Endothelial cell of umbilical vein (primary cell): Measurements from ENCODE around the gene MAG. TPM values are rescaled to one million over a fixed set of nuclear protein-coding genes. Genes with fewer than 3 reads are reported as not detected.

Experiments
- BruUV-seq: library from RNA; stranded (reverse); fragments of 400-500 nt; replicated peaks from 2 replicates; lab custom pipeline; 2021; lab: Mats Ljungman, UMichigan
- CTCF ChIA-PET: fragments of 300-600, 350-600 bp; sonication (Branson Sonifier 250); formaldehyde crosslinking; loops from one replicate; lab custom pipeline; 2021; ENCODE audit warnings: antibody characterized with exemption, inconsistent platforms; lab: Charles Lee
- POLR2A ChIA-PET: fragments of 300-600, 350-600 bp; sonication (Branson Sonifier 250); formaldehyde crosslinking; loops from one replicate; lab custom pipeline; 2021; ENCODE audit warnings: antibody characterized with exemption, inconsistent platforms; lab: Charles Lee
- DNase-seq: peaks from one replicate; pipeline ENCODE4 v3.0.0-alpha.2; 2011; ENCODE audit warnings: low read depth, low spot score
- FAIRE-seq: peaks from 2 replicates; lab custom pipeline; 2011; peaks lifted over from hg19 to GRCh38; lab: Jason Lieb, UNC
- H2AFZ ChIP-seq: 2 replicates; pipeline ENCODE4 v1.6.0; 2012; ENCODE audit warnings: low read depth, low read length, control low read depth, inconsistent platforms
- H3K27ac ChIP-seq: 2 replicates; pipeline ENCODE4 v1.5.1; 2011; ENCODE audit warnings: low read depth, mild to moderate bottlenecking, control low read depth, low read length, moderate library complexity; ENCODE audit not compliant: insufficient read depth
- H3K27me3 ChIP-seq, 2 experiments: 2 replicates each; pipeline versions ENCODE4 v1.6.0 to v1.6.1; 2011; ENCODE audit warnings: low read length in 2 of 2, mixed read lengths in 1 of 2; ENCODE audit not compliant: control insufficient read depth in 2 of 2, insufficient read depth in 2 of 2
- H3K36me3 ChIP-seq, 2 experiments: 2 replicates in 1 of 2; 3 replicates in 1 of 2; pipeline ENCODE4 v1.5.1; 2011; ENCODE audit warnings: low read length in 2 of 2, mild to moderate bottlenecking in 1 of 2, moderate library complexity in 1 of 2; ENCODE audit not compliant: control insufficient read depth in 2 of 2, insufficient read depth in 2 of 2; ENCODE audit errors: extremely low read depth in 1 of 2
- H3K4me1 ChIP-seq: 3 replicates; pipeline ENCODE4 v1.5.1; 2011; ENCODE audit warnings: mild to moderate bottlenecking, low read length; ENCODE audit not compliant: control insufficient read depth, insufficient read depth; ENCODE audit errors: extremely low read depth
- H3K4me2 ChIP-seq: 2 replicates; pipeline ENCODE4 v1.6.1; 2011; ENCODE audit warnings: low read length, control low read depth, mixed read lengths; ENCODE audit not compliant: insufficient read depth
- H3K4me3 ChIP-seq, 3 experiments: fragments of 200-600 bp in 1 of 3; sonication (generic), shearing (Covaris generic) in 1 of 3; replicated peaks in 1 of 3; 2 replicates each; pipeline ENCODE4 v1.5.1; 2011 to 2016; ENCODE audit warnings: control low read depth in 3 of 3, low read length in 3 of 3, mild to moderate bottlenecking in 2 of 3, inconsistent platforms in 1 of 3, low read depth in 1 of 3, moderate library complexity in 1 of 3; ENCODE audit not compliant: insufficient read depth in 1 of 3
- H3K79me2 ChIP-seq: 2 replicates; pipeline ENCODE4 v1.6.0; 2012; ENCODE audit warnings: low read length, inconsistent platforms; ENCODE audit not compliant: control insufficient read depth, insufficient read depth
- H3K9ac ChIP-seq: replicated peaks from 2 replicates; pipeline ENCODE3; 2011; ENCODE audit warnings: low read length, control low read depth; ENCODE audit not compliant: insufficient read depth; ENCODE audit errors: extremely low read depth
- H3K9me1 ChIP-seq: replicated peaks from 3 replicates; pipeline ENCODE4 v1.6.0; 2011; ENCODE audit warnings: mild to moderate bottlenecking, low read length; ENCODE audit not compliant: control insufficient read depth, insufficient read depth; ENCODE audit errors: extremely low read depth
- H3K9me3 ChIP-seq: replicated peaks from 2 replicates; pipeline ENCODE4 v1.5.1; 2012; ENCODE audit warnings: low read length, inconsistent platforms; ENCODE audit not compliant: control insufficient read depth, insufficient read depth
- H4K20me1 ChIP-seq: replicated peaks from 2 replicates; pipeline ENCODE3; 2011; ENCODE audit warnings: mild to moderate bottlenecking, low read length; ENCODE audit not compliant: control insufficient read depth, insufficient read depth; ENCODE audit errors: extremely low read depth
- CTCF ChIP-seq, 2 donors: IDR thresholded peaks; 1 replicate in 1 of 2; 2 replicates in 1 of 2; pipeline ENCODE4 v1.5.1; 2011; ENCODE audit warnings: low read length in 2 of 2, mild to moderate bottlenecking in 2 of 2, moderate library complexity in 2 of 2, control low read depth in 1 of 2, inconsistent platforms in 1 of 2, low read depth in 1 of 2; ENCODE audit not compliant: insufficient read depth in 1 of 2; ENCODE audit errors: extremely low read depth in 1 of 2
- EZH2 ChIP-seq: IDR thresholded peaks from 2 replicates; pipeline ENCODE4 v1.6.1; 2012; ENCODE audit warnings: borderline replicate concordance, low read depth, mild to moderate bottlenecking, moderate library complexity, low read length, inconsistent platforms; ENCODE audit not compliant: severe bottlenecking
- FOS ChIP-seq: IDR thresholded peaks from 2 replicates; pipeline ENCODE4 v1.6.1; 2011; ENCODE audit warnings: mild to moderate bottlenecking, low read length, moderate library complexity, borderline replicate concordance; ENCODE audit not compliant: insufficient read depth
- GATA2 ChIP-seq: IDR thresholded peaks from 2 replicates; pipeline ENCODE4 v1.7.0; 2011; ENCODE audit warnings: low read depth, mild to moderate bottlenecking, moderate library complexity, mixed read lengths, low read length; ENCODE audit not compliant: insufficient read length, insufficient read depth
- JUN ChIP-seq: IDR thresholded peaks from 2 replicates; pipeline ENCODE4 v1.6.1; 2011; ENCODE audit warnings: borderline replicate concordance, low read depth; ENCODE audit not compliant: insufficient read length, insufficient read depth
- MAX ChIP-seq: IDR thresholded peaks from 2 replicates; pipeline ENCODE4 v1.6.1; 2011; ENCODE audit not compliant: insufficient read depth, insufficient read length
- MYC ChIP-seq: IDR thresholded peaks from one replicate; pipeline ENCODE4 v1.6.1; 2011; ENCODE audit warnings: mild to moderate bottlenecking, low read depth, low read length
- POLR2A ChIP-seq: IDR thresholded peaks from 2 replicates; pipeline ENCODE4 v1.6.1; 2012; ENCODE audit warnings: low read depth, mild to moderate bottlenecking, control low read depth, low read length
- POLR2AphosphoS5 ChIP-seq: IDR thresholded peaks from 2 replicates; pipeline ENCODE4 v1.6.1; 2012; ENCODE audit warnings: low read depth, mild to moderate bottlenecking, control low read depth, low read length, moderate library complexity; ENCODE audit not compliant: insufficient read depth
- dilution Hi-C: fragments of 300-500 bp; cut with MboI; formaldehyde crosslinking; loops from one replicate; pipeline ENCODE4 v1.15.0; 2019; ENCODE audit warnings: low sequenced_read_pairs; ENCODE audit not compliant: extremely low pct_ligation_motif_present
- intact Hi-C: fragments of 100-400 bp; cut with micrococcal nuclease; formaldehyde crosslinking; loops from one replicate; pipeline ENCODE4 v1.10.0; 2022
- polyA plus RNA-seq, 4 experiments: library from polyadenylated mRNA; depleted of rRNA in 3 of 4; stranded (reverse) in 3 of 4; unstranded in 1 of 4; fragments of >200 nt; gene quantifications; 2 replicates each; pipeline versions ENCODE4 v1.2.1 to v1.2.3, GENCODE V29; 2011 to 2012; ENCODE audit warnings: missing spikeins in 1 of 4
- total RNA-seq: library from RNA; stranded (reverse); gene quantifications from 2 replicates; pipeline ENCODE4 v1.2.3, GENCODE V29; 2021

MAG gene
- total and polyA plus RNA-seq, 2 donors (not counting 3 experiments of a cell fraction or from before 2014, with no cell fraction given), result not detected

- no peaks in the 10 kb centered on the region for H4K20me1 ChIP-seq
- H3K4me3 ChIP-seq, result no peak overlapping the region
- H3K27me3 ChIP-seq, result peaks cover 0 to 2% of the 10 kb centered on the region in 2 experiments
- FAIRE-seq (no peak), DNase-seq (no peak)
- no peak overlapping the region for H3K9ac ChIP-seq
- dilution Hi-C loops (no loop called here), intact Hi-C loops (no loop called here)
- no peaks in the 10 kb centered on the region for H3K4me1 ChIP-seq
- CTCF ChIA-PET, result interaction anchor here (0.9 to 1.1 kb wide), 2 partner anchors 14 to 64 kb away, joined by 3 read pairs; no protein-coding TSS in a partner anchor
- POLR2A ChIA-PET, result no interaction called here
- no peak overlapping the region for H3K4me2 ChIP-seq
- no peaks in the 10 kb centered on the region for H3K9me1 ChIP-seq
- H3K9me3 ChIP-seq, result no peaks in the 10 kb centered on the region
- BruUV-seq, result no TSS peak
- H3K79me2 ChIP-seq, result no peaks in the 10 kb centered on the region
- H3K36me3 ChIP-seq, result no peaks in the 10 kb centered on the region
- no peak overlapping the region for H3K27ac ChIP-seq
- TF ChIP-seq POLR2A (no peak), POLR2AphosphoS5 (no peak), GATA2 (no peak), FOS (no peak)
- no peak overlapping the region for H2AFZ ChIP-seq
These were observed 3.1 kb upstream of the MAG start for GRCh38 chr19:35288906-35289305.

GRCh38 chr19:35290381-35291127, 1.4 kb upstream of the MAG start:
- no peaks in the 10 kb centered on the region for H3K36me3 ChIP-seq
- H3K9ac ChIP-seq, result no peak overlapping the region
- dilution Hi-C loops (no loop called here), intact Hi-C loops (no loop called here)
- ChIA-PET CTCF (interaction anchor here (0.6 kb wide), 1 partner anchor 96 kb away, joined by 4 read pairs; no protein-coding TSS in a partner anchor), POLR2A (no interaction called here)
- H3K9me3 ChIP-seq, result no peaks in the 10 kb centered on the region
- H3K4me1 ChIP-seq, result no peaks in the 10 kb centered on the region
- no peaks in the 10 kb centered on the region for H3K9me1 ChIP-seq
- no peak overlapping the region for H2AFZ ChIP-seq
- no peak overlapping the region for H3K27ac ChIP-seq
- no peak overlapping the region for H3K4me2 ChIP-seq
- BruUV-seq, result no TSS peak
- DNase-seq (no peak), FAIRE-seq (no peak)
- no peak overlapping the region for H3K4me3 ChIP-seq
- no peaks in the 10 kb centered on the region for H3K79me2 ChIP-seq
- no peak for TF ChIP-seq GATA2
- TF ChIP-seq POLR2A, result no peak
- no peak for TF ChIP-seq POLR2AphosphoS5
- no peak for TF ChIP-seq FOS
- TF ChIP-seq EZH2, result no peak
- TF ChIP-seq MAX, result no peak
- no peak for TF ChIP-seq JUN
- no peak for TF ChIP-seq CTCF (IDR thresholded peaks at IDR 0.05; ENCODE audit: extremely low read depth in 1 of 2, insufficient read depth in 1 of 2, low read depth in 1 of 2, low read length in 2 of 2)
- no peak for TF ChIP-seq MYC
- H3K27me3 ChIP-seq, result no peaks in the 10 kb centered on the region
- H4K20me1 ChIP-seq, result no peaks in the 10 kb centered on the region
